ENCODE data around the gene KLHL33. TPM values are rescaled to one million over a fixed set of nuclear protein-coding genes. Genes with fewer than 3 reads are reported as not detected.

Gene KLHL33
- total RNA-seq, 1 donor from 2014 or later: 0.77 TPM

GRCh38 chr14:20383032-20383431 lies 52.9 kb downstream of the KLHL33 start:
- no peak for ATAC-seq

DNA sequence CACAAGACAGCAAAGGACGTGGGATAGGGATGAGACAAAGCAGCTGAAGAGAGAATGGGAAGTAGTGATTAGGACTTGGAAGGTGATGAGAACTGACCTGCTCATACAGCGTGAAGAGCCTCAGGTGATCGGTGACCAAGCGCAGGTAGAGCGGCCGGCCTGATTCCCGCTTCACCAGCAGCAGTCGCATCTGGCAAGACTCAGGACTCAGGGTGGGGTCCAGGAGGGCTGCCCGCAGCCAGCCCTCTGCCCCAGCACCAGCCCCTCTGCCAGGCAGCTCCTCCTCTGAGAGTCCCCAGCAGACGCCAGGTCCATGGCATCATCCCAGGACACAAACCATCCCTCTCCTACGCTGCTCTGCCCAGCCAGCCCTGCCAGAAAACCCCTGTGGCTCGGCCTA lies 53.4 kb downstream of the KLHL33 start:
- intact Hi-C loops (cut with micrococcal nuclease): no loop called here

More at GRCh38 chr14:20383032-20383431, 52.9 kb downstream of the KLHL33 start:
- intact Hi-C loops (cut with micrococcal nuclease): no loop called here
- DNase-seq: no peak

DNA sequence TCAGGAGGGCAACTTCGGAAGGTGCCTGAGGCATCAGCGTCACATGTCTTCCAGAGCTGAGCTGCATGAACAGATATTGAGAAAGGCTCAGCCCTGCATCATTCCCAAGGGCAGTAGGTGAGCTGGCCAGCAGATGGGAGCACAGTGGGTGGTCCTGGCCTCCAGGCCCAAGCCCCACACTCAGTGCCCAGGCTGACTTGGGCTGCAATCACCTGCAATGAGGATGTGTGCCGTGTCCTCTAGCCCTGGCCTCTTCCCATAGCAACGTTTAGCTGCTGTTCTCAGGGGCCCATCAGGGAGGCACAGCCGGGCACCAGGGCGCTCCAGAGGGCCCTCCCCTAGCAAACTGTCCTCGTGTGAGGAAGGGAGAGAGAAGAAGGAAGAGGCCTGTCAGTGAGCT lies 54.6 kb downstream of the KLHL33 start:
- DNase-seq (no peak), ATAC-seq (no peak)
- intact Hi-C loops (cut with micrococcal nuclease): no loop called here

More for the DNA sequence above, 53.4 kb downstream of the KLHL33 start:
- no peak for ATAC-seq
- no peak for DNase-seq

- ATAC-seq (no peak), DNase-seq (no peak)
- intact Hi-C loops (cut with micrococcal nuclease): no loop called here
These were observed 55.3 kb downstream of the KLHL33 start for GRCh38 chr14:20380681-20381080.

DNA sequence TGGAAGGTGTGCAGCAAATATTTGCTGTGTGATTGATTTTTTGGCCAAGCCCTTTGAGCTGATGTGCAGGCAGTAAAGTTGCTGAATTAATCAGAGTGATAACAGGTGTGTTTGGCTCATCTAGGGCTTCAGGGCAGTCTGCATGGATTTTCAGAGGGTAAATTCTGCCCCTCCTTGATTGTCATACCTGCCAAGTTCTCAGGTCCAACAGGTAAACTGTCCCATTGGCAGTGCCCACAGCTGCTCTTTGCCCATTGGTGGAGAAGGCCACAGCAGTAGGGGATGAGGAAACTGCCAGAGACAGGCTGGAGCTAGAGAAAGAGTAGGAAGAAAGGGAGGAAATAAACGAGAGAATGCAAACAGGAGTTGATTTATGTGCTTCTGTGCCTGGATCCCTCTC lies 56.2 kb downstream of the KLHL33 start:
- DNase-seq: no peak
- intact Hi-C loops (cut with micrococcal nuclease): no loop called here

DNA sequence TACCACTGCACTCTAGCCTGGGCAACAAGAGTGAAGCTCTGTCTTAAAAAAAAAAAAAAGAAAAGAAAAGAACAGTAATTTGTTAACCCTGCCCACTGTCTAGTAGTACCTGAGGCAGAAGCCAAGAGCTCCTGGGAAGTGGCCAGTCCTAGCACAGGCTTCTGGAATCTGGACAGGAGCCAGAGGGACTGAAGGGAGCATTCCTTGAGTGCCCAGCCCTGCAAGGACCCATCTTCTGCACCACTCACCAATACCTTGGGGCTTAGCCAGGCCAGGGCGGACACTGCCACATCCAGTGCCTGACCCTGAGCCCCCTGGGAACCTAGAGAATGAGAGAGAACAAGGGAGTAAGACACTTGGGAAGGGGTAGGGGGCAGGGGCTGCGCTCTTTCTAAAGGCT lies 58.8 kb downstream of the KLHL33 start:
- peak; percentile 40 for ATAC-seq
- intact Hi-C loops (cut with micrococcal nuclease): no loop called here
- no peak for DNase-seq

More for the DNA sequence above, 56.2 kb downstream of the KLHL33 start:
- ATAC-seq: no peak

DNA sequence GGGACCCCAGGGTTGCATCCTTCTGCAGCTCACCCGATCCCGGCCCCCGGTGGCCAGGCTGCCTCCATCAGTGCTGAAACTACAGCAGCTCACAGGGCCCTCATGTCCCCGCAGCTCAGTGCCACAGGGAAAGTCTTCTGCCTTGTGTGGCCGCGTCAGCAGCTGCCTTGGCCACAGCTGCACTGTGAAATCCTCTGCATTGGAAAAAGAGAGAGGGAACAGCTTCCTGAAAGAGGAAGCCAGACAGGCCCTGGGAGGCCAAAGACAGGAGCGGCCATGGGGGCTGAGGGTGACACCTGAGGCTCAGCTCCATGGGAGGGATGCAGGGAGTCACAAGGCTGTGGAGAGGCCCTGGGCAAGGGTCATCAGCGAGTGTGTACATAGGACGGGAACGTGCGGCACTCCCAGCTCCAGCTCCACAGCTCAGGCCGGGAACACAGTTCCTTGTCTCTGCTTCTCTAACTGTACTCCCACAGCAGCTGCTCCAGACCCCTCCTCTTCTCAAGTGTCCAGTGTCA lies 59.8 kb downstream of the KLHL33 start:
- DNase-seq (no peak), ATAC-seq (no peak)
- intact Hi-C loops (cut with micrococcal nuclease): no loop called here

Other genes starting within 250 kb of the KLHL33 start
- gene OR11G2, start 245.3 kb downstream of the KLHL33 start, total RNA-seq: not detected
- gene OR11H6, start 212.5 kb downstream of the KLHL33 start, total RNA-seq: not detected
- not detected for gene OR11H7, start 207.2 kb downstream of the KLHL33 start, total RNA-seq
- gene OR11H4, start 196.9 kb downstream of the KLHL33 start, total RNA-seq: not detected
- 11.8 TPM for gene TTC5, start 130.2 kb downstream of the KLHL33 start, total RNA-seq
- 43.9 TPM for gene CCNB1IP1, start 102.9 kb downstream of the KLHL33 start, total RNA-seq
- 17.5 TPM for gene PARP2, start 92.5 kb downstream of the KLHL33 start, total RNA-seq
- gene TEP1, start 22.7 kb downstream of the KLHL33 start, total RNA-seq: 10.5 TPM
- 15.3 TPM for gene OSGEP, start 18.6 kb upstream of the KLHL33 start, total RNA-seq
- 68.2 TPM for gene APEX1, start 19.1 kb upstream of the KLHL33 start, total RNA-seq
- 17.7 TPM for gene PIP4P1, start 25.3 kb upstream of the KLHL33 start, total RNA-seq
- gene PNP, start 33.2 kb upstream of the KLHL33 start, total RNA-seq: 6.5 TPM
- 0.22 TPM for gene RNASE10, start 69.4 kb upstream of the KLHL33 start, total RNA-seq
- not detected for gene RNASE9, start 124.9 kb upstream of the KLHL33 start, total RNA-seq
- not detected for gene RNASE11, start 151.8 kb upstream of the KLHL33 start, total RNA-seq
- gene RNASE12, start 155.2 kb upstream of the KLHL33 start, total RNA-seq: not detected
- not detected for gene OR6S1, start 205.5 kb upstream of the KLHL33 start, total RNA-seq
- 8.1 TPM for gene RNASE4, start 248.4 kb upstream of the KLHL33 start, total RNA-seq

Data from left ventricle myocardium superior (tissue), 1 donor.